GM12873 (cell line): Measurements from ENCODE around the gene CALY.

ENCODE experiments used
- TF ChIP-seq, protein P1 (sequence below): IDR thresholded peaks from 2 replicates; pipeline ENCODE4 v1.5.1; 2012; ENCODE audit warnings: low read depth, mild to moderate bottlenecking, moderate library complexity, low read length, control low read depth; ENCODE audit not compliant: insufficient read depth; ENCODE audit errors: missing control alignments

CALY gene

DNA sequence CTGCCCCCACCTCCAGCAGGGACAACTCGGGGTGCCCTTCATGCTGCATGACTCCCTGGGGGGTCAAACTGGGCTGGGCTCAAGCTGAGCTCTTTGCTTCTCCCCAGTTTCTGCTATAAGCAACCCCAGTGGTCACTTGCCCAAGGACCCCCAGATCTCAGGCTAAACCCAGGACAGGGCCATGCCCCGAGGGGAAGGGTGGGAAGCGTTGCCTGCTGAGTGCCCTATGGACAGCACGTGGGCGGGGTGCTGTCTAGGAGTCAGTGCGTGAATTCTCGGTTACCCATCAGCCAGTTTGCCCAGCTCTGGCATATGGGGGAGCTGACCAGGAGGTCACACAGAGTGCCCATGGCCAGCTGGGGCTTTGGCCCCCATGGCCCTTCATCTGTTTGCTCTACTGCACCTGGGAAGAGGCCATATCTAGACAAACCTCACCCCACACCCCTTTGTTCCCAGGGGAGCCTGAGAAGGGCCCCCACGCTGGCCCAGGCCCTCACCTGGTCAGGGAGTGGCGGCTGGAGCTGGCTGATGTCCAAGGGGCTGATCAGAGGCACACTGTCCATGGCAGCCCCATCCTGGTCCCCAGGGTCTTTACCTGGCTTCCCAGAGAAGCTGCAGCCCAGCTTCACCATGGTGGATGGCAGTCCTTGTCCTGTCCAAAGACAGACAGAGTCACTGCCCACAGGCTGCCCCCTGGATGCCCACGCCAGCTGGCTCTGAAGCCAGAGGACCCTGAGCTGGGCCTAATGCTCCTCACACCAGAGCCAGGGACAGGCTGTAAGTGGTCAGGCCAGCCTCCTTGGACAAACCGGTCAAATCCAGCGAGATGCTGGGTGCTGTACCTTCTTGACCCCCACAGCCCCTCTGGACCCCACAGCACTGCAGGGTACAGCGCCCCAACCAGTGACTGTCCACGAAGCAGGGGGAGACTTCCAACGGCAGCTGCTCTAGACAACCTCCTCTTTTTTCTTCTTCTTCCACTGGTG, 8.0 kb downstream of the CALY start:
- TF ChIP-seq, protein P1, sequence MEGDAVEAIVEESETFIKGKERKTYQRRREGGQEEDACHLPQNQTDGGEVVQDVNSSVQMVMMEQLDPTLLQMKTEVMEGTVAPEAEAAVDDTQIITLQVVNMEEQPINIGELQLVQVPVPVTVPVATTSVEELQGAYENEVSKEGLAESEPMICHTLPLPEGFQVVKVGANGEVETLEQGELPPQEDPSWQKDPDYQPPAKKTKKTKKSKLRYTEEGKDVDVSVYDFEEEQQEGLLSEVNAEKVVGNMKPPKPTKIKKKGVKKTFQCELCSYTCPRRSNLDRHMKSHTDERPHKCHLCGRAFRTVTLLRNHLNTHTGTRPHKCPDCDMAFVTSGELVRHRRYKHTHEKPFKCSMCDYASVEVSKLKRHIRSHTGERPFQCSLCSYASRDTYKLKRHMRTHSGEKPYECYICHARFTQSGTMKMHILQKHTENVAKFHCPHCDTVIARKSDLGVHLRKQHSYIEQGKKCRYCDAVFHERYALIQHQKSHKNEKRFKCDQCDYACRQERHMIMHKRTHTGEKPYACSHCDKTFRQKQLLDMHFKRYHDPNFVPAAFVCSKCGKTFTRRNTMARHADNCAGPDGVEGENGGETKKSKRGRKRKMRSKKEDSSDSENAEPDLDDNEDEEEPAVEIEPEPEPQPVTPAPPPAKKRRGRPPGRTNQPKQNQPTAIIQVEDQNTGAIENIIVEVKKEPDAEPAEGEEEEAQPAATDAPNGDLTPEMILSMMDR: no peak

DNA sequence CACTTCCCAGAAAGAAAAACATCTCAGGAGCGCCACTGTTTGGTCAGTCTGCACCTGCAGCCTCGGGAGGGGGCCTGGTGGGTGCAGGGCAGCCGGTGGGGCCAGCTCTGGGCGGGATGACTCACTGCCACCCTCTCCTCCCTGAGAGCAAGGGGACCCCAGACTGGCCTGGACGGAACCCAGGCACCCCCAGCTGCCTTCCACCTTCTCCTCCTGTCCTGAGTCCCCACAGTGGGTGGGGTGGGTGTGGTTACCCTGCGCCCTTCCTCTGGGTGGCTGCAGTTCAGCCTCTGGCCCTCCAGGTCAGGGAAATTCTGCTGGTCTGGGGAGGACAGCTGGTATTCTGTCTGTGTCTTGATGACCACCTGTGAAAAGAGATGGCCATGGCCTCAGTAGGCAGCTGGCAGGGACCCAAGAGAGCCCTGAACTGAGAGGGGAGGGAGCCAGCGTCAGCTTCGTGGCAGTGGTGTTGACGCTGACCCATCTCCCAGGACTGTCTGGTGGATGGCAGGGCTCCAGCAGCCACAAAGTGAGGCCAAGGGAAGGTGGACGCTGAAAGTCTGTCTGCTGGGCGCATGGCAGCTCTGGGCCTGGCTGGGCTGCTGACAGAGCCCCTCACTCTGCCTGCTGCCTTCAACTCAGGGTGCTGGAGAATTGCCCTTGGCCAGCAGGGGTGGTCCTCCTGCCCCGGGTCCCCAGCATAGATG, 8.9 kb downstream of the CALY start:
- TF ChIP-seq, protein P1: no peak

DNA sequence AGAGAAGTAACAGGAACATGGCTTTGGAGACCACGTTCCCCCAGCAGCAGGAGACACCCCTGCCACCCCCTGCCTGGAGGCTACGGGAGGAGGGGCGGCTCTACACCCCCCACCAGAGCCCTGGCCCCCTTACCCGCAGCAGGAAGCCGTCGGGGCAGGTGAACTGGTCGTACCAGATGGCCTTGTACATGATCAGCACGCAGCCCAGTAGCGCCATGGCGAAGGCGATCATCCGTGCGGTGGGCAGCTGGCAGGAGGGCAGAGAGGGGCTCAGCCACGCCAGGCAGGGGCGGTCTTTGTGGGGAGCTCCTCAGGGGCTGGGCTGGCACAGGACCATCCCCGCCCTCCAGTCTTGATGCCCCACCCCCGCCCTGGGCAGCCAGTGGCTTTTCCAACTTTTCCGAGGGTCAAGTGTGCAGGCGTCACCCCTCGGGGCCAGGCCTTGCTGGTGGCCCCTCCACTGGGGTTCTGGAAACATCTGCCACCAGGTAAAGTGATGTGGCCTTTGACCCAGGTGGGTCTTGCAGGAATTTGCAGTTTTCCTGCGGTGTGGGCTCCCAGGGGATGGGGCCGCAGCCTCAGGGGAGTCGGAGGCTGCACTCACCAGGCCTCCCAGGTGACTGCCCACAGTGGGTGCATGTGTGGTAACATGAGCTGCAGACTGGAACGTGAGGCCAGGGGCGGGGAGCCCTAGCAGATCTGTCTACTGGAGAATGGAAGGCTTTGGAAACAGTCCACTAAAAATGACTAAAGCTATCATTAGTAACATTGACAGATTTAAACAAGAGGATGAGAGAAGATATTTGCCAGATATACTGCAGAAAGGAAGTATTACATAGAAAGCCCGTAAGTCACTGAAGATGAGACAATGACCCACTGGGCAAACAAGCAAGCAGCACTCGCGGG, 9.7 kb downstream of the CALY start:
- TF ChIP-seq, protein P1: no peak

DNA sequence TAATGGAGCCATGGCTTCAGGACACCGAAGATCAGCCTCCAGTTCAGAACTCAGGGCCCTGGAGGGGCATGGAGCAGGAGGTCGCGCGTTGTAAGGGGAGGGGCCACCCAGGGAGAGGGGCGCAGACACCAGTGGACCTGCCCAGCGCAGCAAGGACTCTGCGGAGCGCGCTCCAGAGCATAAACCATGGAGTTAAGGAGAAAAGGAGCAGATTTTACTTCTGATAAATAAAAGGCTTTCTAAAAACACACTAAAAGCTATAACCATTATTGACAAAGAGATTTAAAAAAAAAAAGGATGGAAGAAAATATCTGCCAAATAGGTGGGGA, 10.5 kb downstream of the CALY start:
- TF ChIP-seq, protein P1: no peak

DNA sequence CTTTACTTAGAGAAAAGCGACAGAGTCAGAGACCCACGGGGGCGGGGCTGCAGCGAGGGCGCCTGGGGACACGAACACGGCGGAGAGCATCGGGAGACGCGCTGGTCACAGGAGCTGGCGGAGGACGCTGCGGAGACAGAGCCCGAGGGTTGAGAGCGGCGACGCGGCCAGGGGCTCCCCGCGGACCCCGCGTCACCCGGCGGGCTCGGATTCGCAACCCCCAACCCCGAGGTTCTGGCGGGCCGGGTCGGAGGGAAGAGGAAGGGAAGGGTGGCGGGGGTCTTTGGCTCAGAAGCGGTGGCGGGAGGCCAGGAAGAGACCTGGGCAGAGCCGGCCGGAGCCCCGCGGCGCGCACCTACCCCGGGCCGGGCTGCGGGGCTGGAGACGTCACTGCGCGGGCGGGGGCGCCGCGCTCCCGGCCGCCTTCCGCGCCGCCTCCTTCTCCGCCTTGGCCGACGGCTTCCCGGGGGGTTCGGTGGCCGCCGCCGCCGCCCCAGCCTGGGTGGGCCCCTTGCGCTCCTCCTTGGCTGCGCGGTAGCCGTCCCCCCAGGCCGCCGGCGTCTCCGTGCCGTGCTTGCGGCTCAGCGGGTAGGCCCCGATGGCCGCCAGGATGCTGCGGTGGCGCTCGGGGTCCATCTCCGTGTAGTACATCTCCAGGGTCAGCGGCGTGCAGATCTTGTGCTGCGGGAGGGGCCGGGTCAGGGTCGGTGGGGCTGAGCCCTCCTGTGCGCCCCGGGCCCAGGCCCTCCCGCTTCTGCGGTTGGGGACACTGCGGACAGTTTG, 11.1 kb downstream of the CALY start:
- TF ChIP-seq, protein P1: no peak

DNA sequence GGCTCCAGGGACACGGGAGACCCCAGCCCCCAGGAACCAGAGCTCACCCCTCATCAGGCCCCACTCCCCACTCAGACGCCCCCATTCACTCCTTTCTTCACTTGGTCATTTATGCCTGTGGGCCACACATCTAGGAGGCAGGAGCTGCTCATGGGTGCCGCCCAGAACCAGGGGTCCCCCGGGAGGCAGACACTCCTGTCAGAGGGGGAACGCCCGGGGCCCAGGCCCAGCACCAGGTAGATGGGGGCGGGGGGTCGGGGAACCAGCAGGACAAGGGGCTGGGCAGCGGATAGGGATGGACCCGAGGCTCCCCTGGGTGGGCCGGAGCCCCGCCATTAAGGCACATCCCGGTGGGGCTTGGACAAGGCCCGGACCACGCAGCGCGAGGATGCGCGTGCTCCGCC, 11.8 kb downstream of the CALY start:
- TF ChIP-seq, protein P1: no peak
